Sigmoid colon (tissue), 7 donors: Measurements from ENCODE around the gene CDH23. TPM values are rescaled to one million over a fixed set of nuclear protein-coding genes. Genes with fewer than 3 reads are reported as not detected.

Experiments used
- DNase-seq: peaks from one replicate; pipeline ENCODE4 v3.0.0-alpha.2; 2019
- H3K27ac ChIP-seq, 4 donors: fragments of 200-600 bp; sonication (generic); one replicate each; pipeline ENCODE4 v1.5.1; 2016 to 2019; ENCODE audit warnings: mild to moderate bottlenecking in 1 of 4
- H3K27me3 ChIP-seq, 3 donors: fragments of 200-600 bp; sonication (generic); one replicate each; pipeline ENCODE4 v1.5.1; 2019; ENCODE audit warnings: mild to moderate bottlenecking in 1 of 3
- H3K36me3 ChIP-seq, 4 donors: fragments of 200-600 bp; sonication (generic); one replicate each; pipeline ENCODE4 v1.5.1; 2016 to 2019
- H3K4me1 ChIP-seq, 4 donors: fragments of 200-600 bp; sonication (generic); one replicate each; pipeline ENCODE4 v1.5.1; 2017 to 2019
- H3K4me3 ChIP-seq, 4 donors: fragments of 200-600 bp; sonication (generic); one replicate each; pipeline ENCODE4 v1.5.1; 2017 to 2019; ENCODE audit warnings: mild to moderate bottlenecking in 2 of 4, moderate library complexity in 1 of 4
- H3K9me3 ChIP-seq, 4 donors: fragments of 200-600 bp in 3 of 4; sonication (generic) in 3 of 4; one replicate each; pipeline versions ENCODE4 v1.5.1 to v1.6.1; 2013 to 2019
- CTCF ChIP-seq, 4 experiments: fragments of 450-650 bp in 3 of 4; fragments of 200-600 bp in 1 of 4; IDR thresholded peaks; one replicate each; pipeline ENCODE4 v1.5.1; 2016 to 2019; ENCODE audit warnings: antibody characterized with exemption in 4 of 4, mild to moderate bottlenecking in 3 of 4, moderate library complexity in 2 of 4
- EP300 ChIP-seq, 4 donors: sonication (generic); formaldehyde crosslinking; IDR thresholded peaks; one replicate each; pipeline ENCODE4 v1.6.1; 2017; ENCODE audit warnings: antibody characterized with exemption in 4 of 4
- POLR2A ChIP-seq, 2 donors: fragments of 450-650 bp; IDR thresholded peaks; one replicate each; pipeline ENCODE4 v1.6.1; 2016; ENCODE audit warnings: antibody characterized with exemption in 2 of 2, mild to moderate bottlenecking in 2 of 2, moderate library complexity in 2 of 2
- POLR2AphosphoS5 ChIP-seq, 4 donors: sonication (generic); formaldehyde crosslinking; IDR thresholded peaks; one replicate each; pipeline ENCODE4 v1.6.1; 2017; ENCODE audit warnings: antibody characterized with exemption in 4 of 4
- WGBS, 2 donors: extraction: QIAGEN DNeasy Blood & Tissue Kit; methylation state at CpG; one replicate each; pipeline ENCODE4 v1.1.7; 2013; 5-methylcytosine and 5-hydroxymethylcytosine counted together
- intact Hi-C: fragments of 100-400 bp; cut with DNase I; formaldehyde crosslinking; loops from one replicate; pipeline ENCODE4 v1.15.1; 2023
- polyA plus RNA-seq, 3 donors: library from polyadenylated mRNA; stranded (reverse); fragments of 200-250 nt; gene quantifications; one replicate each; pipeline ENCODE4 v1.2.3, GENCODE V29; 2013
- total RNA-seq, 4 donors: library from RNA; depleted of rRNA; stranded (reverse); fragments of >200 nt; gene quantifications; one replicate each; pipeline ENCODE4 v1.1.0, GENCODE V29; 2016
- donor health status: healthy with polysubstance abuse.
- donor health status: Bipolar disorder and iron deficiency.
- donor health status: healthy.

CDH23 gene
- total and polyA plus RNA-seq, 7 donors, result 1.5 to 7.2 (median 3.0) TPM

DNA sequence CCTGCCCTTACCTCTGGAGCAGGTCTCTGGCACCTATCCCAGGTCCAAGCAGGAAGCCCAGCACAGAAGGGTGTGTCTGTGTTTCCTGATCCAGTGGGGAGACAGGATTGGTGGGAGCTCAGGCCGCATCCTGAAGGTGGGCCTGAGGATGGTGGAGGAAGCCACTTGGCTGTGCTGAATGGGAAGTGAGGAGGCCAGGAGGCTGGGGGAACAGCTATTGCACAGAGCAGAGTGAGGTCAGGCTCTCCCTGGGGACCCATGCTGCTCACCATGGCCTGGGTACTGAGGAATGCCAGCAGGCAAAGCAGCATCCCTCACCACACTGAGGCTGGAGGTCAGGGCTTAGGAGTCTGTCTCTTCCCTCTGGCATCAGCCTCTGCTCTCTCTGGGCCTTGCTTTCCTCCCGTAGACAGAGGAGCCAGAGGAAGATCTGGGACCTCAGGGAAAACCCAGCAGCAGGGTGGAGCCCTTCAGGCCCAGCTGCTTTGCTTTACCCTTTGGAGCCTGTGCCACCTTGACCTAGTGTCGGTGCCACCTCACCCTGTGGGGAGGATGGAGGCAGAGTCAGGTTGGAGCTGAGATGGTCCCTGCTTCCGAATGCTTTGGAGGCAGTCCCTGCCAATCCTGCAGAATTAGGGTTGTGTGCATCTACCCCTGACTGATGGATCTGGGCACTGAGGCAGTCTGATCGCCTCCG is 39.0 kb downstream of the CDH23 start:
- WGBS, 2 donors, result 52 to 74% methylated on average over 6 of the region's 6 CpGs
- no peaks in the 10 kb centered on the region for H3K27me3 ChIP-seq
- no peaks in the 10 kb centered on the region for H3K9me3 ChIP-seq
- H3K4me1 ChIP-seq, result no peaks in the 10 kb centered on the region
- H3K27ac ChIP-seq, result peak overlapping the region in 1 of 4 donors; percentile 8
- TF ChIP-seq CTCF (IDR thresholded peaks at IDR 0.05) (no peak), POLR2AphosphoS5 (IDR thresholded peaks at IDR 0.05) (no peak), EP300 (IDR thresholded peaks at IDR 0.05) (no peak), POLR2A (IDR thresholded peaks at IDR 0.05) (no peak)
- DNase-seq, result no peak
- intact Hi-C loops, result no loop called here
- H3K4me3 ChIP-seq, result no peak overlapping the region
- H3K36me3 ChIP-seq, result no peaks in the 10 kb centered on the region

DNA sequence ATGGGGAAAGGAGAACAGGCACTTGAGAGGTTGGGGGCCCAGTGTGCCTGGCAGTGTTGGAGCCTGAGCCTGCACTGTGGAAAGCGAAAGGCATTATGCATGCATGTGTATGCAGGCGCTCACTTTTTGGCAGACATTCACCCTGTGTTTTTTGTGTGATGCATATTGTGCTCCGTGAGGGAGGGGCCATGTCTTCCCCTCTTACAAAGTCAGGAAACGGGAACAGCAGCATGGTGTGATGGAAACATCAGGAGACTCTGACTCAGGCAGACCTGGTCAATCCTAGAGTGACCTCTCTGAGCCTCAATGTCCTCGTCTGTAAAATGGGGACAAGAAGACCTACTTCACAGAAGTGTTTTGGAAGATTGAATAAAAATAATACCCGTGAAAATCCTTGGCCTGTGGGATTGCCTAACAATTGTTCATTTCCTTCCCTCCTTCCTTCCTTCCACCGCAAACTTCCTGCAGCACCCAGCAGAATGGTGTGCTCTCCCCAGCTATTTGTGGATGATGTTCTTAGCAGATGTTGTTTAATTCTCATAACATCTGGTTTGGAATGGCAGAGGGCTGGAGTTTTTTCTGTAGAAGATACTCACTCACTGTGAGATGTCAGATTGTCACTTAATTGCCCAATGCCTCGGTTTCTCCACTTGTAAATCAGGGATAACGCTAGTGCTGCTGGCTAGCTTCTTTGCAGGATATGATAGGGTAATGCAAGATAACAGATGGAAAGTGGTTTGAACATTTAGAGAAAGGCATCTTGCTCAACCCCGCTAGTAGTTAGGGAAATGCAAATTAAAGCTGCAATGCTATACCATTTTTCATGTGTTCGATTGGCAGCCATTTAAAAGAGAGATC is 39.8 kb downstream of the CDH23 start:
- Histone ChIP-seq H3K4me1 (no peaks in the 10 kb centered on the region), H3K9me3 (no peaks in the 10 kb centered on the region), H3K4me3 (no peak overlapping the region), H3K36me3 (no peaks in the 10 kb centered on the region), H3K27me3 (no peaks in the 10 kb centered on the region), H3K27ac (peak overlapping the region in 1 of 4 donors; percentile 8)
- intact Hi-C loops, result no loop called here
- TF ChIP-seq CTCF (IDR thresholded peaks at IDR 0.05) (no peak), POLR2A (IDR thresholded peaks at IDR 0.05) (no peak), POLR2AphosphoS5 (IDR thresholded peaks at IDR 0.05) (no peak), EP300 (IDR thresholded peaks at IDR 0.05) (no peak)
- no peak for DNase-seq
- 82 to 86% methylated on average over 11 of the region's 11 CpGs for WGBS, 2 donors

- H3K4me1 ChIP-seq, result no peaks in the 10 kb centered on the region
- H3K9me3 ChIP-seq, result no peaks in the 10 kb centered on the region
- no peaks in the 10 kb centered on the region for H3K27me3 ChIP-seq
- no peak overlapping the region for H3K4me3 ChIP-seq
- 86 to 88% methylated on average over 4 of the region's 4 CpGs for WGBS, 2 donors
- TF ChIP-seq POLR2A (IDR thresholded peaks at IDR 0.05) (no peak), CTCF (IDR thresholded peaks at IDR 0.05) (no peak), EP300 (IDR thresholded peaks at IDR 0.05) (no peak), POLR2AphosphoS5 (IDR thresholded peaks at IDR 0.05) (no peak)
- H3K36me3 ChIP-seq, result no peaks in the 10 kb centered on the region
- intact Hi-C loops, result no loop called here
- H3K27ac ChIP-seq, result no peak overlapping the region
- DNase-seq, result no peak
Observed at GRCh38 chr10:71437537-71438092, 40.9 kb downstream of the CDH23 start.

GRCh38 chr10:71438761-71439160 is 42.0 kb downstream of the CDH23 start:
- 91 to 94% methylated on average over 3 of the region's 3 CpGs for WGBS, 2 donors
- no peaks in the 10 kb centered on the region for H3K4me1 ChIP-seq
- TF ChIP-seq POLR2AphosphoS5 (IDR thresholded peaks at IDR 0.05) (no peak), POLR2A (IDR thresholded peaks at IDR 0.05) (no peak), EP300 (IDR thresholded peaks at IDR 0.05) (no peak), CTCF (IDR thresholded peaks at IDR 0.05) (no peak)

More at GRCh38 chr10:71438761-71439160, 42.0 kb downstream of the CDH23 start:
- no peak overlapping the region for H3K4me3 ChIP-seq
- intact Hi-C loops, result no loop called here
- no peak for DNase-seq
- no peaks in the 10 kb centered on the region for H3K9me3 ChIP-seq
- H3K36me3 ChIP-seq, result no peaks in the 10 kb centered on the region
- no peak overlapping the region for H3K27ac ChIP-seq
- H3K27me3 ChIP-seq, result no peaks in the 10 kb centered on the region
